ENCODE data around the gene SURF4. TPM values are rescaled to one million over a fixed set of nuclear protein-coding genes. Genes with fewer than 3 reads are reported as not detected.

SURF4 gene
- total and polyA plus RNA-seq, 4 donors, result 142 to 386 (median 217) TPM

- Histone ChIP-seq H3K4me1 (ENCODE audit: control insufficient read depth in 4 of 4, insufficient read depth in 4 of 4, low read length in 3 of 4) (peaks cover 0 to 17% (median 9%) of the 10 kb centered on the region in 4 donors), H3K27me3 (ENCODE audit: control insufficient read depth in 4 of 4, insufficient read depth in 4 of 4, low read length in 3 of 4) (no peaks in the 10 kb centered on the region), H3K27ac (ENCODE audit: low read depth in 1 of 2, low read length in 2 of 2) (no peak overlapping the region), H3K36me3 (ENCODE audit: control insufficient read depth in 4 of 4, insufficient read depth in 3 of 4, low read depth in 1 of 4, low read length in 3 of 4) (peaks cover 16 to 49% (median 24%) of the 10 kb centered on the region in 4 donors), H3K9me3 (ENCODE audit: control insufficient read depth in 4 of 4, low read length in 3 of 4) (no peaks in the 10 kb centered on the region), H3K9ac (ENCODE audit: low read depth in 1 of 2, low read length in 2 of 2) (no peak overlapping the region), H3K4me3 (ENCODE audit: low read depth in 1 of 3, low read length in 3 of 3) (no peak overlapping the region)
- TF ChIP-seq FOXA1 (IDR thresholded peaks at IDR 0.05), result no peak
- no peak for TF ChIP-seq EGR1 (IDR thresholded peaks at IDR 0.05; ENCODE audit: low read depth in 2 of 2)
- TF ChIP-seq JUND (IDR thresholded peaks at IDR 0.05), result no peak
- no peak for TF ChIP-seq MAX (IDR thresholded peaks at IDR 0.05)
- TF ChIP-seq FOXA2 (IDR thresholded peaks at IDR 0.05), result no peak
- no peak for TF ChIP-seq NR2F2 (IDR thresholded peaks at IDR 0.05)
- TF ChIP-seq SP1 (IDR thresholded peaks at IDR 0.05), result no peak
- TF ChIP-seq ZBTB33 (IDR thresholded peaks at IDR 0.05), result no peak
- TF ChIP-seq TAF1 (conservative IDR thresholded peaks at IDR 0.05), result no peak
- no peak for TF ChIP-seq HNF4A (conservative IDR thresholded peaks at IDR 0.05)
- TF ChIP-seq, protein P1, sequence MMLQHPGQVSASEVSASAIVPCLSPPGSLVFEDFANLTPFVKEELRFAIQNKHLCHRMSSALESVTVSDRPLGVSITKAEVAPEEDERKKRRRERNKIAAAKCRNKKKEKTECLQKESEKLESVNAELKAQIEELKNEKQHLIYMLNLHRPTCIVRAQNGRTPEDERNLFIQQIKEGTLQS (IDR thresholded peaks at IDR 0.05), result no peak
- TF ChIP-seq YY1 (IDR thresholded peaks at IDR 0.05), result no peak
- no peak for TF ChIP-seq GABPA (IDR thresholded peaks at IDR 0.05 in 1 of 2, conservative IDR thresholded peaks at IDR 0.05 in 1 of 2)
- 93% methylated on average over 1 of the region's 1 CpG for WGBS
- DNase-seq (ENCODE audit: low spot score), result no peak
Observed at GRCh38 chr9:133408042-133408441, 32.2 kb upstream of the SURF4 start.

DNA sequence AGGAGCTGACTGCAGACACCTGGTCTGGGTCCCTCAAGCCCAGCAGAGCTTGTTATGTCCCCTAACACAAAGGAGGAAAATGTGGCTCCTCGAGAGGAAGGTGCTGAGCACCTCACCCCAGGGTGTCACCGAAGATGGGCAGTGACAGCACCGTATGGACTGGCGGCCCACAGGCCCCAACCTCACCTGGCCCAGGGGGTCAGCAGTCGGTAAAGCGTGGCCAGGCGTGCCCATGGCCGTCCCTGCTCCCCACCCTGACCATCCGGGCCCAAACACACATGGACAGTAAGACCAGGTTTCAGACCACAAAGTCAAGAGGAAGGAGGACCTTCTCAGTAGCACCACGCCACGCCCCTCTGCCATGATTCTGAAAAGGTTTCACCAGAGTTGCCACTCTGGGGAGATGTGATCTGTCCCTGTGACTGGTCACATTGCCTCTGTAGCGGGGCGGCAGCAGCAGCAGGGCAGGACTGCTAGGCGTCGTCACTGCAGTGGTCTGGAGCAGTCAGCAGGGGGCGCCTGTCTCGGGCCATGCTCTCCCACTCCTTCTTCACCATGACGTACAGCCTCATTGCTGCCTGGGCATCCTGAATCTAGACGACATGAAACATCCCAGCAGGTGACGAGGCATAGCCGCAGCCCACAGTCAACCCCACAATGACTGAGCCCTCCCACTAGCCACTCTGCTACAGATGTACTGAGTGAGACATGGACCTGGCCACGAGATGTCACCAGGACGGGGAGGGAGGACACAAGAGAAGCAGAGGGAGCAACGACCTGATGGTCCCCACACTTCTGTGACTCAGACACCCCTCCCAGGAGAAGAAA lies 30.8 kb upstream of the SURF4 start:
- H3K36me3 ChIP-seq (ENCODE audit: control insufficient read depth in 4 of 4, insufficient read depth in 3 of 4, low read depth in 1 of 4, low read length in 3 of 4), result peaks cover 7 to 39% (median 20%) of the 10 kb centered on the region in 4 donors
- 58% methylated on average over 24 of the region's 24 CpGs for WGBS
- H3K9me3 ChIP-seq (ENCODE audit: control insufficient read depth in 4 of 4, low read length in 3 of 4), result no peaks in the 10 kb centered on the region
- DNase-seq (ENCODE audit: low spot score), result peak; percentile 81
- H3K4me1 ChIP-seq (ENCODE audit: control insufficient read depth in 4 of 4, insufficient read depth in 4 of 4, low read length in 3 of 4), result peaks cover 0 to 17% (median 9%) of the 10 kb centered on the region in 4 donors
- no peak overlapping the region for H3K4me3 ChIP-seq (ENCODE audit: low read depth in 1 of 3, low read length in 3 of 3)
- peak overlapping the region in 1 of 2 donors; percentile 28 for H3K27ac ChIP-seq (ENCODE audit: low read depth in 1 of 2, low read length in 2 of 2)
- TF ChIP-seq EGR1 (IDR thresholded peaks at IDR 0.05; ENCODE audit: low read depth in 2 of 2), result no peak
- no peak for TF ChIP-seq NR2F2 (IDR thresholded peaks at IDR 0.05)
- peak; percentile 68 to 70 for TF ChIP-seq RXRA (IDR thresholded peaks at IDR 0.05)
- TF ChIP-seq TAF1 (conservative IDR thresholded peaks at IDR 0.05), result no peak
- TF ChIP-seq FOXA1 (IDR thresholded peaks at IDR 0.05), result no peak
- no peak for TF ChIP-seq ZBTB33 (IDR thresholded peaks at IDR 0.05)
- no peak for TF ChIP-seq REST (IDR thresholded peaks at IDR 0.05)
- no peak for TF ChIP-seq SP1 (IDR thresholded peaks at IDR 0.05)
- no peak for TF ChIP-seq GABPA (IDR thresholded peaks at IDR 0.05 in 1 of 2, conservative IDR thresholded peaks at IDR 0.05 in 1 of 2)
- no peak for TF ChIP-seq HNF4G (IDR thresholded peaks at IDR 0.05)
- TF ChIP-seq YY1 (IDR thresholded peaks at IDR 0.05), result no peak
- TF ChIP-seq, protein P1 (IDR thresholded peaks at IDR 0.05), result no peak
- no peak for TF ChIP-seq MAX (IDR thresholded peaks at IDR 0.05)
- peak; percentile 78 to 91 for TF ChIP-seq RAD21 (IDR thresholded peaks at IDR 0.05)
- peak; percentile 87 for TF ChIP-seq CTCF (IDR thresholded peaks at IDR 0.05; ENCODE audit: low read depth, low read length, missing input control)
- TF ChIP-seq HNF4A (conservative IDR thresholded peaks at IDR 0.05), result no peak
- H3K9ac ChIP-seq (ENCODE audit: low read depth in 1 of 2, low read length in 2 of 2), result no peak overlapping the region
- H3K27me3 ChIP-seq (ENCODE audit: control insufficient read depth in 4 of 4, insufficient read depth in 4 of 4, low read length in 3 of 4), result no peaks in the 10 kb centered on the region
